GM21717 (cell line): Measurements from ENCODE around the gene KIFC3.
"Not testable (repeated sequence)": the region's sequence is repeated elsewhere in the genome, so short reads cannot be mapped to it uniquely, and the experiment has no call there.

Experiments
- ATAC-seq: cut with Tn5 transposase; IDR thresholded peaks from one replicate; pipeline ENCODE4 v1.9.1; 2021; ENCODE audit warnings: mild to moderate bottlenecking, moderate library complexity; ENCODE audit not compliant: unreplicated experiment

Gene KIFC3

GRCh38 chr16:57788951-57789350 is 13.3 kb downstream of the KIFC3 start:
- ATAC-seq, result no peak

GRCh38 chr16:57788252-57788841 is 13.9 kb downstream of the KIFC3 start:
- no peak for ATAC-seq

GRCh38 chr16:57787519-57787905 is 14.8 kb downstream of the KIFC3 start:
- no peak for ATAC-seq

GRCh38 chr16:57786632-57787518 is 15.4 kb downstream of the KIFC3 start:
- no peak for ATAC-seq

GRCh38 chr16:57785924-57786323 is 16.4 kb downstream of the KIFC3 start:
- no peak for ATAC-seq

GRCh38 chr16:57785385-57785784 is 16.9 kb downstream of the KIFC3 start:
- no peak for ATAC-seq

- no peak for ATAC-seq
Measured at GRCh38 chr16:57784334-57784733, 18.0 kb downstream of the KIFC3 start.

- ATAC-seq, result no peak
Measured at GRCh38 chr16:57783883-57784282, 18.4 kb downstream of the KIFC3 start.

GRCh38 chr16:57783116-57783515 is 19.2 kb downstream of the KIFC3 start:
- no peak for ATAC-seq

GRCh38 chr16:57782607-57783055 is 19.7 kb downstream of the KIFC3 start:
- ATAC-seq, result not testable (repeated sequence)

- no peak for ATAC-seq
Measured at GRCh38 chr16:57781741-57782606, 20.3 kb downstream of the KIFC3 start.

- no peak for ATAC-seq
Measured at GRCh38 chr16:57781349-57781740, 20.9 kb downstream of the KIFC3 start.

- ATAC-seq, result not testable (repeated sequence)
Measured at GRCh38 chr16:57779836-57780235, 22.5 kb downstream of the KIFC3 start.

GRCh38 chr16:57778658-57779057 is 23.6 kb downstream of the KIFC3 start:
- no peak for ATAC-seq

- ATAC-seq, result no peak
Measured at GRCh38 chr16:57775661-57776469, 26.4 kb downstream of the KIFC3 start.

- no peak for ATAC-seq
Measured at GRCh38 chr16:57774705-57775285, 27.5 kb downstream of the KIFC3 start.

GRCh38 chr16:57773655-57774295 is 28.5 kb downstream of the KIFC3 start:
- no peak for ATAC-seq

- ATAC-seq, result no peak
Measured at GRCh38 chr16:57773019-57773418, 29.3 kb downstream of the KIFC3 start.

- no peak for ATAC-seq
Measured at GRCh38 chr16:57771141-57771785, 31.0 kb downstream of the KIFC3 start.
